NCI-H2081 treated with DMSO at 0.1 percent for 48 hours (cell line): ENCODE data around the gene TMEM203.
A peak's percentile ranks its signal among the peaks of the same experiment; 100 is the strongest.

Experiments
- DNase-seq: peaks from one replicate; lab custom pipeline; 2025; lab: John Stamatoyannopoulos, UW

The TMEM203 gene

GRCh38 chr9:137228968-137229896, 23.8 kb upstream of the TMEM203 start:
- DNase-seq, result no peak

DNA sequence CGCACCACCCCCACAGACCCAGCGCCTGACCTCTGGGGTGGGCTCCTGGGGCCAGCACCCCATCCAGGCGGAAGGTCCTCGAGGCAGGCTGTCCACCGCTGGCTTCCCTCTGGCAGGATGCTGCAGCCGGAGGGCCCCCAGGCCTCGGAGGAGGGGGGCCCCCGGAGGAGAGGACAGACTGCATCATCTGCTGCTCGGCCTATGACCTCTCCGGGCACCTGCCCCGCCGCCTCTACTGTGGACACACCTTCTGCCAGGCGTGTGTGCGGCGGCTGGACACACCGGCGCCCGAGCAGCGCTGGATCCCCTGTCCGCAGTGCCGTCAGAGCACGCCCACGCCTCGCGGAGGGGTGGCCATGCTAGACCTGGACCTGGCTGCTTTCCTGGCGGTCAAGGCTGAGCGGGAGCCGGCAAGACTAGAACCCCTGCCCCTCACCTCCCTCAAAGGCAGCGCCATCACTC, 23.1 kb upstream of the TMEM203 start:
- DNase-seq, result no peak

DNA sequence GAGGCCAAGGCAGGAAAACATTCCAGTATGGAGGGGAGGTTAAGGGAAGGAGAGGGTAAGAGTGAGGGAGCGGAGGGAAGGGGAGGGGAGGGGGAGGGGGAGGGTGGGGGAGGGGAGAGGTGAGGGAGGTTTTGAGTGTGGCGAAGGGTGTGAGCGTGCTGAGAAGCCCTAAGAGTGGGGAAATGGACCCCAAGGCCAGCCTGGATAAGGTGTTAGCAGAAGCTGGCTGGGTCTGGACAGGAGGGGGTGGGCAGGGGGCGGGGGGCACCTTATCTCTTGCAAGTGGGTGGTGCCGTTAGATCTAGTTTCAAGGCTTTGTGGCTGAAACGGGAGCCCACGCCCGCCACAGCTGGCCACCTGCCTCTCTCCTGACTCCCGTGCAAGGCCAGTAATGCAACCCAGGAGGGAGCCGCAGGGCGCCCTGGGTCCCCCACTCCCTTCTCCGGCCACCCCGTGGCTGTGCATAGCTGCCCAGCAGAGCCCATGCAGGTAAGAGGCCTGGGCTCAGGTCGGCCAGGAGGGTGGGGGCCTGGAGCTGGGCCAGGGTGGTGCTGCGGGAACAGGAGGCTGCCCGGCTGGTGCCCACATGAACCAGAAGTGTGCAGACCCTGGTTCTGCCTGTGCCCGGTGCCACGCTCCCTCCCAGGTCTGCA, 22.5 kb upstream of the TMEM203 start:
- DNase-seq, result no peak

DNA sequence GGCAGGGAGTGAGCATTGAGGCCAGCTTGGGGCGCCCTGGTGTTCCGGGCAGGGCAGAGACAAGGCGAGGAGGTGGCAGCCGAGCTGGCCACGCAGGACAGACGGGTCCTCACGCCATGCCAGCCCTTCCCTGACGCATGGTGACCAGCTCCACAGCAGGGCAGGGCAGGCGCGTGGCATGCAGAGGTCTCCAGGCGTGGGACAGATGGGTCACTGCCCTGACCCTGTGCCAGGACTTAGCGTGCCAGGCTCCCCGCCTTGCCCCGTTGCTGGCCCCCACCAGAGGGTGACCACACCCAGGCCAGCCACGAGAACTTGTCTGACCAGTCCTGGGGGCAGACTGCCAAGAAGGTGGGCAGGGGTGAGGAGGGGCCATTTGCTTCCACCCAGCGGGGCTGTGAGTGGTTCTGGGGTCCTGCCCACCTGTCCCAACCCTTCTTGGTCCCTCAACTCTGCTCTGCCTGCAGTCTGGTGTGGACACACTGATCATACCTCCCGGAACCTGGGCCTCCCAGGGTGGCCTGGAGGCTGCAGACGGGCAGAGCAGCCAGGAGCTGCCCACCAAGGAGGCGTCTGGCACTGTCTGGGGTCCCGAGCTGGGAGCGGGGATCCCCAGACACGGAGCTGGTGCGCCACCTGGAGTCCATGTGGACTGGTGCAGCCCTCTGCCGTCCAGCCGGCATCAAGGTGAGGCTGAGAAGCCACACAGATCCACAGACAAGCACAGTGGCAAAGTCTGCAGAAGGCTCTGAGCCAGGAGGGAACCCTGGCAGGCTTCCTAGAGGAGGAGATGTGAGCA, 21.8 kb upstream of the TMEM203 start, which contains the start of gene RNF224:
Gene RNF224, plus strand, starts transcription at position 449 of the 799 bp plus-strand sequence. CDS start 834 bp downstream, outside the sequence.
- no peak for DNase-seq

DNA sequence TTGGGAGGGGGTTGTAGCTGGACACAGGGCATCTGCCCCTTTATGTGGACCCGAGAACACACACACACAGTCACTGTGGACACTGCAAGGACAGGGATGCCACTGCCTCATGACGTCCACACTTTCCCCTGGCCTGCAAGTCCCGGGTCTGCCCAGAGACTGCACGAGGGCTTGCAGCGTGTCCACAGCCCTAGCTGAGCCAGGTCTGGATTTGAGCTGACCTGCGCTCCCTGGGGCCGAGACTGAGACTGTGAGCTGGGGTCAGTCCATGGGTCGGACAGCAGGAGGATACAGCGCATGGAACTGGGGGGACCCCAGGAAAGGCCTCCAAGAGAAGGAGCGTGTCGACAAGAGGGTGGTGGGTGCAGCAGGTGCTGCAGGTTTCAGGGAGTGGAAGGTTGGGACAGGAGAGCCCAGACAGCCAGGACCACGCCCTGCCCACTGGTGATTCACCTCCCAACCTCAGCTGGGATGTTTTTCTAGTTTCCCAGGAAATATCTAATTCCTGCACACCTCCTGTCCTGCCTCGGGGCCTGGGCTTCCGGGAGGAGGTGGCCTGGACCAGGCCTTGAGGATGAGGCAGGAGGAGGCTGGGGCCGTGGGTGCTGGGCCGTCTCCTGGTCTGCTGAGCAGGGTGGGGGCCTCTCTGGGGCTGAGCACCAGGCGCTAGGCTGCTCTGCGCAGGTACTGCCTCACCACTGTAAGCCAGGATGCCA, 21.0 kb upstream of the TMEM203 start:
- no peak for DNase-seq

GRCh38 chr9:137225699-137226331, 20.4 kb upstream of the TMEM203 start:
- DNase-seq, result no peak

GRCh38 chr9:137224830-137225694, 19.6 kb upstream of the TMEM203 start, which contains the start of gene CYSRT1:
Gene CYSRT1 (plus strand): TSS chr9:137225174. CDS start chr9:137225622, 448 bp downstream.
- no peak for DNase-seq

DNA sequence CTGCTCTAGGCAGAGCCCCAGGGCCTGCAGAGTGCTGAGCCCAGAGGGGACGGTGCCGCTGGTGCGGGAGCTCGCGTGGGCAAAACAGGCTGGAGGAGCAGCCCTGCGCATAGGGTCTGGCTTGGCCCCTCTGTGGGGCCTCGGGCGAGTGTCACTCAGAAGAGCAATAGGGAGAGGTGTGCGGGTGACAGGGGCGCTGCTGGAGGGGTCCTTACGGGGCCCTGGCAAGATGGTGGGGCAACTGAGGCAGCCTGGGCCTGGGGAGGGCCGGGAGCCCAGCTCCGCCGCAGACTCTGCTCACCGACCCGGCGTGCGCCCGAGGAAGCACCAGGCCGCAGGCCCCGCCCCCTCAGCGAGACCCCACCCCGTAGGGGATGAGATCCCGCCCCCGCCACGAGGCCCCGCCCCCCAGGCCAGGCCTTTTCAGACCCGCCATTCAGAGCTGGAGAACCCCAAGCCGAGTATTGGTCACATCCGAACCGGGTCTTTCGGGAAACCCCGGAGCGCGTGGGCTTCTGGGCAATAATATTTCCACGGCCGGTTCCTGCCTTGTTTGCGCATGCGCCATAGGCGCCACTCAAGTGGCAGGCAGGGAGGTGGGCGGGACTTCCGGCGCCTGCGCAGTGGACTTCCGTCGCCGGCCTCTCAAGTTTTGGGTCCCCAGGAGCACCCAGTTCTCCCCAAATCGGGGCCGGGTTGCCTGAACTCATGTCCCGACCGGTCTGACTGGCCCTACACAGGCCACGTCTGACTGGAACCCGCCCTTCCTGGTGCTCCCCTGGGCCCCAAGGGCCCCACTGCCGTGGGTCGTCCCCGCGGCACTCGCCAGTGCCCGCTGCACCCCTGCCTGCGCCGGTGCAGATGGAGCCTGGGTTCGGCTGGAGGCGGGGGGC, 17.9 kb upstream of the TMEM203 start:
- DNase-seq, result peak; percentile 89

GRCh38 chr9:137222190-137223077, 17.0 kb upstream of the TMEM203 start, which contains the start of gene RNF208:
Gene RNF208 (minus strand): TSS chr9:137222240. CDS start chr9:137221212, 1,028 bp downstream.
- no peak for DNase-seq

DNA sequence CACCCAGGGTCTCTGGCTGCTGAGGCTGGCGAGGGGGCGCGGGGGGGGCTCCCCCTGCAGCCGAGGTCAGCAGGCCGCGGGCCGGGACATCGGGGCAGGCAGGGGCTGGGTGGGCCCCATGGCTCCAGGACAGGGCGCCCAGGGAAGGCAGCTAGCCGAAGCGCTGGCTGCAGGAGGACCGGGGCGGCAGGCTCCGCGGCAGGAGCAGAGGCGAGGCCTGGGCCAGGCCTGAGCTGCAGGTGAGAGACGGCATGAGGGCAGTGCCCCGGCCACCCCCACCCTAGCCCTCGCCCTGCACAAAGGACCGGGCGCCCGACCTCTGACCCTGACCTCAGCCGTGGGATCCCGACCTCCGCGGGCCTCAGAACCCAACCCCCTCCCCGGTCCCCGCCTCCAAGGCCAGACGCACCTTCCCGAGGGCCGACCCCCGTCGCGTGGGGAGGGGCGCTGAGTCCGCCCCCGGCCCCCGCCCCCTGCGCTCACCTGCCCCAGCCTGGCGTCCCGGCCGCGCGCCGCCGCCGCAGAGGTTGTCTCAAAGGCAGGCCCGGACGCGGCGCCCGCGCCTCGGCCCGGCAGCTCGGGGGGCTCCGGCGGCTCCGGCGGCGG, 16.2 kb upstream of the TMEM203 start:
- no peak for DNase-seq

DNA sequence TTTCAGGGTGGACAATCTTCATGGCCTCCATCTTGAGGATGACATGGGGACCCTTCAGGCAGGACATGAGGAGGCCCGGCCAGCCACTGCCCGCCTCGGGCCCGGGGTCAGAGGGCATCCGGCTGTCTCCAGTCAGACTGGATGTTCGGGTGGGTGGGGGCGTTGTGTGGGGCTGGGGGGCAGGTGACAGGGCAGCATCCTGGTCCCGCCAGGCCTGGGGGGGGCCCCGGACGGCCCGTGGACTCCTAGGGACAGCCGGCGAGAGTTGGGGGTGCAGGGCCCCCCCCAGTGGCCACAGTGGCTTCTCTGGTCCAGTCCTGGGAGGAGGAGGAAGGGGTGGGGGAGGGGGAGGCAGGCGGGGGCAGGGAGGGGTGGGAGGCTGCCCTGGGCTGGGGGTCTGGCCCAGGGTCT, 15.7 kb upstream of the TMEM203 start:
- DNase-seq, result no peak

GRCh38 chr9:137220317-137221094, 15.1 kb upstream of the TMEM203 start:
- DNase-seq, result no peak

DNA sequence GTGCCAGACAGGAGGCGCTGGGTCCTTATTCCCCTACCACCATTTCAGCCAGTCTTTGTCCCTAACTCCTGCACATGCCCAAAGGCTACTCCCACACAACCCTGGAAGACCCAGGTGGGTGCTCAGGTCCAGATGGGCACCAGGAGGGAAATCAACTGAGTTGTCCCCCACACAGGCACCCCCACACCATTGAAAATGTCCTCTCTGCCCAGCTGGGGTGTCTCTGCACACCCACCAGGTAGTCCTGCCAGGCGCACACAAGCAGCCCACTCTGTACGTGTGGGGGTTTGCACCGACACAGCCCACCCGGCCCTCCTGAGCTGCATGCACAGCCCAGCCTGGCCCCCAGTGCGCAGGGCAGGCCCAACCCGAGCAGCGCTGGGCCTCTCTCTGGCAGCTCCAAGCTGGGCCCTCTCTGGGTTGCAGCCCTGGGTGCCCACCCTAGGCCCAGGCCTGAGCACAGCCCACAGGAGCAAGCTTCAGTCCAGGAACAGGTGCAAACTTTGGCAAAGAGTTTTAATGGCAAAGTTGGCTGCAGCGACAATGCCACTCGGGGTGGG, 14.4 kb upstream of the TMEM203 start:
- DNase-seq, result no peak

GRCh38 chr9:137218754-137219271, 13.4 kb upstream of the TMEM203 start:
- no peak for DNase-seq

DNA sequence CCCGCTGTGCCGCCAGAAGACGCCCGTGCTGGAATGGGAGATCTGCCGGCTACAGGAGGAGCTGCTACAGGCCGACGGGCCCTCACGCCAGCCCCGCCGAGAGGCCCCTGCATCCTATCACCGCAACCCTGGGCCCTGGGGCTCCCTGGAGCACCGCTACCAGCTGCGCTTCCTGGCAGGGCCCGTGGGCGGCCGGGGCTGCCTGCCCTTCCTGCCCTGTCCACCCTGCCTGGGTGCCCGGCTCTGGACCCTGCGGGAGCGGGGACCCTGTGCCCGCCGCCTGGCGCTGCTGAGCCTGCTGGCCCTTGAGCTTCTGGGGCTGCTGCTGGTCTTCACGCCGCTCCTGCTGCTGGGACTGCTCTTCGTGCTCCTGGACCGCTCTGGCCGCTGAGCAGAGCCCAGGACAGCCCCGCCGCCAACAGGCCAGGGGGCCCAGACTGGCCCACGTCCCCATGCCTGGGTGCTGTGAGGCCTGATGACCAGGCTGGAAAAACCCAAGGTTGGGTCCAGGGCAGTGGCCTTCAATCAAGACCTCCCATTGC, 12.8 kb upstream of the TMEM203 start:
- DNase-seq, result no peak
